ENCODE results near the gene TMEM18. TPM values are rescaled to one million over a fixed set of nuclear protein-coding genes. Genes with fewer than 3 reads are reported as not detected.

The TMEM18 gene
- polyA plus RNA-seq, 1 donor from 2014 or later: 58.6 TPM

- Histone ChIP-seq H3K9me2 (ENCODE audit: insufficient read depth, low read length) (no peaks in the 10 kb centered on the region), H3K79me2 (replicated peaks; ENCODE audit: insufficient read depth, low read length) (no peaks in the 10 kb centered on the region), H3K36me3 (ENCODE audit: insufficient read depth, low read length) (no peaks in the 10 kb centered on the region), H3K4me2 (ENCODE audit: low read length) (no peak overlapping the region), H2AFZ (ENCODE audit: low read depth, low read length) (no peak overlapping the region), H3K27me3 (ENCODE audit: insufficient read depth, low read depth, low read length) (no peaks in the 10 kb centered on the region), H3K9me3 (ENCODE audit: low read length) (no peaks in the 10 kb centered on the region), H3K27ac (ENCODE audit: low read length) (no peak overlapping the region), H3K9ac (ENCODE audit: low read length) (no peak overlapping the region), H4K20me1 (ENCODE audit: insufficient read depth) (no peaks in the 10 kb centered on the region), H3K4me3 (ENCODE audit: low read length) (no peak overlapping the region), H3F3A (ENCODE audit: insufficient read depth, low read length, poor library complexity, severe bottlenecking) (no peaks in the 10 kb centered on the region)
- no peak for TF ChIP-seq RAD21 (conservative IDR thresholded peaks at IDR 0.05)
- no peak for TF ChIP-seq SMC3 (conservative IDR thresholded peaks at IDR 0.05; ENCODE audit: poor library complexity)
These were observed 45.5 kb downstream of the TMEM18 start for GRCh38 chr2:631741-632140.

GRCh38 chr2:630451-631320, 46.5 kb downstream of the TMEM18 start:
- no peaks in the 10 kb centered on the region for H3K79me2 ChIP-seq (replicated peaks; ENCODE audit: insufficient read depth, low read length)
- TF ChIP-seq EZH2 (IDR thresholded peaks at IDR 0.05; ENCODE audit: borderline replicate concordance, insufficient read depth, low read length, poor library complexity, severe bottlenecking): no peak
- no peak for TF ChIP-seq RAD21 (conservative IDR thresholded peaks at IDR 0.05)
- no peak for TF ChIP-seq CTCF (IDR thresholded peaks at IDR 0.05; ENCODE audit: poor library complexity, severe bottlenecking)
- no peak for TF ChIP-seq SMC3 (conservative IDR thresholded peaks at IDR 0.05; ENCODE audit: poor library complexity)
- TF ChIP-seq REST (IDR thresholded peaks at IDR 0.05; ENCODE audit: borderline replicate concordance): no peak
- TF ChIP-seq POLR2AphosphoS5 (IDR thresholded peaks at IDR 0.05): no peak
- no peak for TF ChIP-seq EP300 (conservative IDR thresholded peaks at IDR 0.05; ENCODE audit: poor library complexity, severe bottlenecking)
- no peak for TF ChIP-seq TAF1 (IDR thresholded peaks at IDR 0.05; ENCODE audit: low read depth)
- no peak for TF ChIP-seq MXI1 (conservative IDR thresholded peaks at IDR 0.05; ENCODE audit: poor library complexity, severe bottlenecking)

More at GRCh38 chr2:630451-631320, 46.5 kb downstream of the TMEM18 start:
- no peak overlapping the region for H3K4me3 ChIP-seq (ENCODE audit: low read length)
- no peak overlapping the region for H3K9ac ChIP-seq (ENCODE audit: low read length)
- H3K36me3 ChIP-seq (ENCODE audit: insufficient read depth, low read length): no peaks in the 10 kb centered on the region
- no peaks in the 10 kb centered on the region for H3K27me3 ChIP-seq (ENCODE audit: insufficient read depth, low read depth, low read length)
- no peak overlapping the region for H2AFZ ChIP-seq (ENCODE audit: low read depth, low read length)
- no peaks in the 10 kb centered on the region for H3K9me3 ChIP-seq (ENCODE audit: low read length)
- no peak overlapping the region for H3K27ac ChIP-seq (ENCODE audit: low read length)
- no peaks in the 10 kb centered on the region for H3K9me2 ChIP-seq (ENCODE audit: insufficient read depth, low read length)
- no peaks in the 10 kb centered on the region for H4K20me1 ChIP-seq (ENCODE audit: insufficient read depth)
- H3F3A ChIP-seq (ENCODE audit: insufficient read depth, low read length, poor library complexity, severe bottlenecking): no peaks in the 10 kb centered on the region
- no peak overlapping the region for H3K4me2 ChIP-seq (ENCODE audit: low read length)

Measured in neural cell (in vitro differentiated cells).